Transverse colon (tissue), 4 donors: ENCODE data around the gene OXCT1.

Source experiments
- POLR2A ChIP-seq: fragments of 450-650 bp; IDR thresholded peaks from one replicate; pipeline ENCODE4 v1.6.1; 2016; ENCODE audit warnings: antibody characterized with exemption, mild to moderate bottlenecking, moderate library complexity
- POLR2AphosphoS5 ChIP-seq, 3 donors: sonication (generic); formaldehyde crosslinking; IDR thresholded peaks; one replicate each; pipeline ENCODE4 v1.6.1; 2016; ENCODE audit warnings: antibody characterized with exemption in 3 of 3
- TF ChIP-seq, protein P1 (sequence below), 5 experiments: fragments of 200-600 bp in 3 of 5; fragments of 450-650 bp in 2 of 5; sonication (generic) in 3 of 5; IDR thresholded peaks; 1 replicate in 2 of 5; 2 replicates in 3 of 5; pipeline ENCODE4 v1.5.1; 2016 to 2017; ENCODE audit warnings: antibody characterized with exemption in 5 of 5, inconsistent platforms in 3 of 5, mild to moderate bottlenecking in 2 of 5, moderate library complexity in 1 of 5

DNA sequence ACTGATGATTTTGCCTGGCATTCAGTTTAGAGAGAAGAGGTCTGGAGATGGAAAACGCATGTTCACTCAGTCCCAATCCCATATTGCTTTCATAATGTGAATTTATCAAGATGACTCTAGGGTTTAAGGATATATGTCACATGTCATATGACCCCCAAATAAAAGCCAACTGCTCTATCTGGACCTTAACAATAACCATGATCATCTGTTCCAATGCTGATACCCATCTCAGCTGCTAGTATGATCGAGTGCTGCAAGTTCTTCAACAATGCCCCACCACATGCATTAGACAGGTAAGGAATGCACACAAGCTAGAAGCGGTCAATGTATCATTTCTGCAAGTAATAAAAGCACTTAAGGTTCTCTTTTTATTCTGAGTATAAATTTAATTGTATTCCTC lies 91.8 kb downstream of the OXCT1 start:
- TF ChIP-seq, protein P1, sequence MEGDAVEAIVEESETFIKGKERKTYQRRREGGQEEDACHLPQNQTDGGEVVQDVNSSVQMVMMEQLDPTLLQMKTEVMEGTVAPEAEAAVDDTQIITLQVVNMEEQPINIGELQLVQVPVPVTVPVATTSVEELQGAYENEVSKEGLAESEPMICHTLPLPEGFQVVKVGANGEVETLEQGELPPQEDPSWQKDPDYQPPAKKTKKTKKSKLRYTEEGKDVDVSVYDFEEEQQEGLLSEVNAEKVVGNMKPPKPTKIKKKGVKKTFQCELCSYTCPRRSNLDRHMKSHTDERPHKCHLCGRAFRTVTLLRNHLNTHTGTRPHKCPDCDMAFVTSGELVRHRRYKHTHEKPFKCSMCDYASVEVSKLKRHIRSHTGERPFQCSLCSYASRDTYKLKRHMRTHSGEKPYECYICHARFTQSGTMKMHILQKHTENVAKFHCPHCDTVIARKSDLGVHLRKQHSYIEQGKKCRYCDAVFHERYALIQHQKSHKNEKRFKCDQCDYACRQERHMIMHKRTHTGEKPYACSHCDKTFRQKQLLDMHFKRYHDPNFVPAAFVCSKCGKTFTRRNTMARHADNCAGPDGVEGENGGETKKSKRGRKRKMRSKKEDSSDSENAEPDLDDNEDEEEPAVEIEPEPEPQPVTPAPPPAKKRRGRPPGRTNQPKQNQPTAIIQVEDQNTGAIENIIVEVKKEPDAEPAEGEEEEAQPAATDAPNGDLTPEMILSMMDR (IDR thresholded peaks at IDR 0.05) = no peak
- TF ChIP-seq POLR2AphosphoS5 (IDR thresholded peaks at IDR 0.05) (no peak), POLR2A (no peak)
